Smooth muscle cell of the pulmonary artery (primary cell): Measurements from ENCODE around the gene ANAPC15. TPM values are rescaled to one million over a fixed set of nuclear protein-coding genes. Genes with fewer than 3 reads are reported as not detected.

ENCODE experiments used
- total RNA-seq: library from RNA; depleted of rRNA; stranded (reverse); fragments of >200 nt; gene quantifications from 2 replicates; pipeline ENCODE4 v1.2.3, GENCODE V29; 2014

The ANAPC15 gene
- total RNA-seq: 11.5 and 14.0 TPM in 2 replicates

DNA sequence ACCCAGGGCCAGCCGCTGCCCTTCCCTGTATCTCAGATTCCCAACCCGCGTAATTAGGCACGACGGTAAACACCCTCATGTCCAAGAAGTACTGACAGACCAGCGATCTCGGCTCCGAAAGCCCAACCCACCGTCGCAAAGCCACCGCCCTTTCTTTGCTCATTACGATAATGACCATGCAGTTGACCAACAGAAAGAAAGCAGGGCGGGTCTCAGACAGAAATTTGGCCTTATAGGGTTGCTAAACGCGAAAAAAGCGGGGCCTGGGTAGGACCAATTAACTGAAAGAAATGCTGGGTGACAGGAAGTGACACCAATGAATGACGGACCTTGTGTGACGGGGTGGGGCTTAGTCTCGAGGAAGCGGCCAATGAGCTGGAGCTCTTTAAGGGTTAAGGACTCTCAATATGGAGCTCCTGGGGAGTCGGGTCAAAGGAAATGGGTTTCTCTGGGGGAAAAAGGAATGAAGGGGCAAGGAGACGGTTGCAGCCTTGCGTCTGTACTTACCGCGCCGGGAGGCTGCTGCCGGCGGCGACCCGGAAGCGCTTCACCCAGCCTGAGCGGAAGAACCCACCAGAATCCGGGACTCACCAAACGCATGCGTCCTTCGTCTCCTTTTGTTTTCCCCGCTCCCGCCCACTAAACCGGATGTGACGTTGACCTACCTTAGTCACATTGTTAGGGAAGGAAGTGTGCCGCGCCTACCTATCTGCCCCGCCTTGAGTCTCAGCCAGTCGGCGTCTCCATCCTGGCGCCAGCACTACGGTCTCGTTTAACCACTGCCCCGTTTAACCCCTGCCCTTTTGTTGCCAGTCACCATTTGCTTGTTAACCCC, at the start of gene ANAPC15:
Gene ANAPC15, minus strand, starts transcription at position 553 of the 835 bp plus-strand sequence. CDS start 1,419 bp downstream, outside the sequence.

DNA sequence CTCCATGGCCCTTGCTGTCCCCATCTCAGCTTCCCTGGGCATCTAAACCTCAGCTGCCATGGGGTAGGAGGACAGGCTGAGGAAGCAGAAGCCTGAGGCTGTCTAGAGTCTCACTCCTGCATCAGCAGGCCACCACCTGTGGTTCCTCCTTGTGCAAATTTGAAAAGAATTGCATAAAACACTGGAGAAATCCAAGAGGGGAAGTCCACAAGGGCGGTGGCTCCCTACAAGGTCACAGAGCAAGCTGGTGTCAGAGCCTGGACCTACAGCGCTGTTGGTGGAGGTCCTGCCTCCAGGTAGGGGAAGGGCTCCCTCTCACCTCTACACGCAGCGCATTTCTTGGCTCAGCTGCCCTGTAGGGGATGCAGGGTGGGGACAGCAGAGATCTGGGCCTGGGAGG, 23.0 kb upstream of the ANAPC15 start, which contains the start of gene FOLR3:
Gene FOLR3, plus strand, starts transcription at position 253 of the 400 bp plus-strand sequence. CDS start 228 bp downstream, outside the sequence.

DNA sequence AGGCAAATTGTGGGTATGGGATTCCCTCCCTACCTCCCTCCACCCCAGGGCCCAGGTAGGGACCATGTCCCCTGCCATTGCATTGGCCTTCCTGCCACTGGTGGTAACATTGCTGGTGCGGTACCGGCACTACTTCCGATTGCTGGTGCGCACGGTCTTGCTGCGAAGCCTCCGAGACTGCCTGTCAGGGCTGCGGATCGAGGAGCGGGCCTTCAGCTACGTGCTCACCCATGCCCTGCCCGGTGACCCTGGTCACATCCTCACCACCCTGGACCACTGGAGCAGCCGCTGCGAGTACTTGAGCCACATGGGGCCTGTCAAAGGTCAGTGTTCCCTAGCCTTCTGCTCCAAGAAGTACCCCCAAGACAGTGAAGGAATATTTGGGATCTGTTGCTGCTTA, 6.6 kb downstream of the ANAPC15 start, which contains the start of gene TOMT:
Gene TOMT, plus strand, starts transcription at position 37 of the 400 bp plus-strand sequence. Its CDS starts 28 bp downstream, at position 65.

GRCh38 chr11:72102946-72103753, 9.3 kb downstream of the ANAPC15 start, which contains the start of gene LAMTOR1:
LAMTOR1 (minus strand) TSS chr11:72103297; CDS start chr11:72103224, 73 bp downstream.

DNA sequence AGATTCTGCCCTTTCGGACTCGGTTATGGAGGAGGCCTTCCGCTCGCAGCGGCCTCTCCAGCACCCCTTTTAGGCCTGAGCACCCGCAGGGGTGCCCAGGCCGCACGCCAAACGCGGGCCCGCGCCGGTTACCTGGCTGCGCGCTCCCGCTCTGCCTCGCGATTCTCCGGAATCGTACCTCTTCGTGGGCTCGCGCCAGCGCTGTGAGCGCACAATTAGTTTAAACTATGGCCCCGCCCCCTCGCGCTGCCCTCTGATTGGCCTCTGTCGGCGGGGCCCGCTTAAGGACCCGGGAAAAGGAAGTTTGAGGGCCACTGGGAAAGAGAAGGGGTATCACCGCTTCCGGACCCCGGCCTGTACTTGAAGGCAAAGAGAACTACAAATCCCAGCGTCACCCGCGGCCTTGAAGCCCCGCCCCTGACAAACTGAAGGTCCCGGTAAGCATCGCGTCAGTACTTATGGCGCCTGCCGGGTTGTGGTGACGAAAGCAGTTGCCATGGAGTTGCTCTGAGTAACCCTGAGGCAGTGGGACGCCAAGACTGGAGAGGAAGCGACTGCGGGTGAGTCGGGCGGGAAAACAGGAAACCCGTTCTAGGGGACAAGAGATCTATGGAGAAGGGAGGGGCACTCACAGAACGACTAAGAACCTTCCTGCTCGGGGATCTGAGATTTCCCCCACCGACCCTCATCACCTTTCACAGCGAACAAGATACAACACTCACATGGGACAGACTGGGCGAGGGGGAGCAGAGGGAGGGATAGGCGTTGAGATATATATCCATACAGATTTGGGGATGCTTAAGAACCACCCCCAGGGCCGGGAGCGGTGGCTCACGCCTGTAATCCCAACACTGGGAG, 31.9 kb downstream of the ANAPC15 start, which contains the start of the genes LRRC51 and NUMA1:
Gene LRRC51, plus strand, starts transcription at position 525 of the 858 bp plus-strand sequence. CDS start 8,234 bp downstream, outside the sequence.
Gene NUMA1, minus strand, starts transcription at position 217 of the 858 bp plus-strand sequence. CDS start 44,599 bp downstream, outside the sequence.

Other genes with a start within 250 kb of the ANAPC15 start
- gene DEFB131B, start 234.2 kb downstream of the ANAPC15 start, total RNA-seq: not detected in 2 replicates
- 6.5 and 7.2 TPM in 2 replicates for gene XNDC1N, start 184.1 kb downstream of the ANAPC15 start, total RNA-seq
- gene RNF121, start 183.6 kb downstream of the ANAPC15 start, total RNA-seq: 42.7 and 49.9 TPM in 2 replicates
- 2.5 and 4.4 TPM in 2 replicates for gene IL18BP, start 113.8 kb downstream of the ANAPC15 start, total RNA-seq
- gene NUMA1, start 32.2 kb downstream of the ANAPC15 start, total RNA-seq: 168 and 206 TPM in 2 replicates
- gene LRRC51, start 31.8 kb downstream of the ANAPC15 start, total RNA-seq: 6.1 and 6.5 TPM in 2 replicates
- 68.1 and 81.7 TPM in 2 replicates for gene LAMTOR1, start 9.4 kb downstream of the ANAPC15 start, total RNA-seq
- not detected in 2 replicates for gene TOMT, start 6.8 kb downstream of the ANAPC15 start, total RNA-seq
- gene FOLR3, start 23.0 kb upstream of the ANAPC15 start, total RNA-seq: 3.4 TPM in 1 of 2 replicates, not detected in the other
- gene FOLR1, start 79.4 kb upstream of the ANAPC15 start, total RNA-seq: not detected in 2 replicates
- not detected in 2 replicates for gene FOLR2, start 104.1 kb upstream of the ANAPC15 start, total RNA-seq
- 80.8 and 114 TPM in 2 replicates for gene INPPL1, start 112.1 kb upstream of the ANAPC15 start, total RNA-seq
- not detected in 2 replicates for gene PHOX2A, start 131.5 kb upstream of the ANAPC15 start, total RNA-seq